ENCODE results near the gene BICDL1.
"Not testable (repeated sequence)": the region's sequence is repeated elsewhere in the genome, so short reads cannot be mapped to it uniquely, and the experiment has no call there.

BICDL1 gene

DNA sequence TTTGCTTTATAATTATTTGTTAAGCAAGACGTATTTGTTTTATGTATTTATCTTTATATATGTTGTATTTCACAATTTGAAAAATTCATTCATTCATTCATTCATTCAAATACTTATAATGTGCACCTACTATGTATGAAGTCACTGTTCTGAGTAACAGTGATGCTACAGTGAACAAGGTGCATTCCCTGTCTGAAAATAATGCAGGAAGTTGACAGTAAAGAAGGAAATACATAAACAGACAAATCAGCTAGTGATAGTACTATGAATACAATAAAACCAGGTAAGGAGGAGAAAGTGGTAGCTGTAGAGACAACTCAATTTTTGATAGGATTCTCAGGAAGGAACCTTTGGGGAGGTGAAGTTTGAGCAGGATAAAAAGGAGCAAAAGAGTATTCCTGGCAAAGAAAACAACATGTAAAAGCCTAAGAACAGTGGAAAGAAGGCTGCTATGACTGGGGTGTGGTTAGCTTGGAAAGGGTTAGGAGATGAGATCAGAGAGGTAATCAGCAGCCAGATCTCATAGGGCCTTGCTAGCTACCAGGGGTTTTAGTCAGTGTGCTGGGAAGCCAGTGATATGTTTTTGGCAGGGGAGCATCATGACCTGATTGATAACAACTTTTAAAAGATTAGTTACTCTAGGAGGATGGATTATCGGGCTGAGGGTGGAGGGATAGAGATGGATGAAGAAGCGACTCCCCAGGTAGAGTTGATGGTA lies 17.4 kb downstream of the BICDL1 start:
- no peak for DNase-seq (ENCODE audit: low spot score)

DNA sequence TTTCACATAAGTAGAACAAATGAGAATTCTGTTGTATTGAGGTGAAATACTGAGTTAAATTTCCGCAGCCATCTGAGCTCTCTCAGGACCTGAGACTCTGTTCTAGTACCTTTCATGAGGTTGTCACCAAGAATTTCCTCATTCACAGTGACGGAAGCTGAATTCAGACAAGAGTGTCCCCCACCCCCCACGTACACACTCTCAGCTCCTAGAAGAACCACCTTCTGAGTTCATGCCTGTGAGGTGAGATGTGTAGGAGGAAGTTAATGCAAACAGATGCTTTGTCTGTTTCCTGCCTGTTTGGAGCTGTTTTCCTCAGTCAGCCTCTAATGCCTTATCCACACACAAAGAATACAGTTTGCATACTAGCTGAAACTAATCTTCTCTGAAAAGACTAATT lies 18.2 kb downstream of the BICDL1 start:
- no peak for DNase-seq (ENCODE audit: low spot score)

DNA sequence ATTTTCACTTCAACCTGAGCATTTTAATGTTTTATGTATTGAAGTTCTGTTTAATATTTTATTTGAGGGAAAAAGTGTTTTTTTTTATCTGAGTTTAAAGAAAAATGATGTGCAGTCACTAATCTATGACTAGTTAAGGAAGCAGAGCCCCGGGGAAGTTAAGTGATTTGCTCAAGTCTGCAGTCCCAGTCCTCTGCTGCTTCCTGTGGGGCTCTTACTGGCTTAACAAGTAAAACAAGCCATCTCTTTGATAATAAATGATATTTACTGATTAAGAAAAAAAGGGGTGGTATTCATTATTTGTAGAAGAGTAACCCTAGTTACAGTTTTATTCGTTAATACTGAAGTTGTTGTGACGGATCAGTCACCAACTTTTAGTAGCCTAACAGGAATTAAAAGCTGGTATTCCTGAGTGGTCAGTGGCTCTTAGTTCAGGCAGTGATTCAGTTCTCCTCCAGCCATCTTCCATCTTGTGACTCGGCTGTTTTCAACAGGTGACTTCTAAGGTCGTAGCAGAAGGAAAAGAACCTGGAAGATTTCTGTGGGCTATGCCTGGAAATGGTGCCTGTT lies 21.7 kb downstream of the BICDL1 start:
- no peak for DNase-seq (ENCODE audit: low spot score)

DNA sequence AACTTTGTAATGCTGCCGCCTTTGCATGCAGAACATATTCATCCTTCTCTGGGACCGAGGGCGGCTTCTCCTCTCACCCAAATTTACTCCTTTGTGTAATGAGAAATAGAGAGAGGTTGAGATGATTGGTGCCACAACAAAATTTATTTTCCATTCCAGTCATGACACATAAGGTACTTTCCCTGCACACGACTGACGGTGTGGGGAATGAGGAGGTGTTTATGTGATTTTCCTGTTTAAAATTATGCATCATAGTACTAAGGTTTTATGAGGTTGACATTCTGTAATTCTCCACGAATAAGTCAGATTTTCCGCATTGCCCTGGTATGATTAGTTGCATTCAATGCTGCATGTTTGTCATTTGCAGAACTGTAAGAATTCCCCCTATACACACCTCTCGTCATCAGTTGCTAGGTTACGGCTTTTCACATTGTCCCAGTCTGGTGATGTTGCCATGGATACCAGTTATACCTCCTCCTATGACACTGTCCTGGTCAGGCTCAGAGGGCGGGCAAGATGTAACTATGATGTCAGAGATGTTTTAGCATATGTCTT lies 23.1 kb downstream of the BICDL1 start:
- DNase-seq (ENCODE audit: low spot score), result no peak

DNA sequence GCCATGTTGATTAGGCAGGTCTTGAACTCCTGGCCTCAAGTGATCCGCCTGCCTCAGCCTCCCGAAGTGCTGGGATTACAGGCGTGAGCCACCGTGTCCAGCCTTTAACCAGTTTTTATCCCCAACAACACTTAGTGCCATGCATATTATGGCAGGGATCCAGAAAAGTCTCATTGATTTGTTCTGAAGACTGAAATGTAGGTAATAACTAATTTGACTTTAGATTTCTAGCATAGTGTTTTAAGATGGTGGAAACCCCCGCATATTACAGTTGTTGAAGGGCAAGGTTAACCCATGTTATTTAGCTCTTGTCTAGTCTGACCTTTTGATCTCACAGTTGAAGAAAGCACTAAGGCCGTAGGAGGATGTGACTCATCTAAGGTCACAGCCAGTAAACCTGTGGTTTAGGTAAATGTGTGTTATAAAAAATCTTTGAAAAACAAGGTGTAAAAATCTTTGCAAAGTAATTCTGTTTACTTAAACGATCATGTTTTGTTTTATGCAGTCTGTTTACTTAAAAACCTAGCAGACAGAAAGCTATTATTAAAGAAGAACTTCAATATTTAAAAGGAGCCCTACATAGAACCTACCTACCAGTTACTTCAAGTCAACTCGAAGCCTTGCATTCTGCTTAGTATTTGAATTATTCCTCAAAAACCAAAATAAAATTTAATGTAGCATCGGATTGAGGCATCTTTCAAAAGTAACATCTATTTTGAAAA lies 24.8 kb downstream of the BICDL1 start:
- no peak for DNase-seq (ENCODE audit: low spot score)

DNA sequence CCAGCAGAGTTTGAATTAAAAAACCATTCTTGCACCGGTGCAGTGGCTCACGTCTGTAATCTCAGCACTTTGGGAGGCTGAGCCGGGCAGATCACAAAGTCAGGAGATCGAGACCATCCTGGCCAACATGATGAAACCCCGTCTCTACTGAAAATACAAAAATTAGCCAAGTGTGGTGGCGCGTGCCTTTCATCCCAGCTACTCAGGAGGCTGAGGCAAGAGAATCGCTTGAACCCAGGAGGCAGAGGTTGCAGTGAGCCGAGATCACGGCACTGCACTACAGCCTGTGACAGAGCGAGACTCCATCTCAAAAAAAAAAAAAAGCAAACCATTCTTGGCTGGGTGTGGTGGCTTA lies 25.3 kb downstream of the BICDL1 start:
- not testable (repeated sequence) for DNase-seq (ENCODE audit: low spot score)

DNA sequence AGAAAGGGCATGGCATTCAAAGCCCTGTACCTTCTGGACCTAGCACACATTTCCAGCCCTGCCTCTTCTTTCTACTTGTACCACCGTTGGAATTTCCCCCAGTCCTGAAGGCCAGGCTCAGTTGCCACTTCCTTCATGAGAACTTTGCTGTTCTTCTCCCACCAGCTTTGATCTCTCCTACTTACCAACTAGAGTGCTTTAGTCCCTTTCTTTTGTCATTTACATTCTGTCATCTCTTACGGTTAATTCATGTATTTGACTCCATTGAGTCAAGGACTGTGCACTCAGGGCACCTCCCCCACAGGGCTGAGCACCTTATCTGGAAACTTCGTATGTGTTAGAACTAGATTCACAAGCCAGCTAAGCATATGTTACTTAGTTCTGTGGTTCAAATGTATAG lies 26.3 kb downstream of the BICDL1 start:
- no peak for DNase-seq (ENCODE audit: low spot score)

DNA sequence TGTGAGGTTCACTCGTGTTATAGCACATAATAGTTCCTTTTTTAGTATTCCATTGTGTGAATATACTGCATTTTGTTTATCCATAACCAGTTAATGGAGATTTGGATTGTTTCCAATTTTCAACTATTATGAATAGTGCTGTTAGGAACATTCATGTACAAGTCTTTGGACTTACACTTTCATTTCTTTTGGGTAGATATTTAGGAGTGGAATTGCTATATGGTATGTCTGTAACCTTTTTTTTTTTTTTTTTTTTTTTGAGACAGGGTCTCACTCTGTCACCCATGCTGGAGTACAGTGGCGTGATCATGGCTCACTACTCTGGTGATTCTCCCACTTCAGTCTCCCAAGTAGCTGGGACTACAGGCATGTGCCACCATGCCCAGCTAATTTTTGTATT lies 27.2 kb downstream of the BICDL1 start:
- not testable (repeated sequence) for DNase-seq (ENCODE audit: low spot score)

DNA sequence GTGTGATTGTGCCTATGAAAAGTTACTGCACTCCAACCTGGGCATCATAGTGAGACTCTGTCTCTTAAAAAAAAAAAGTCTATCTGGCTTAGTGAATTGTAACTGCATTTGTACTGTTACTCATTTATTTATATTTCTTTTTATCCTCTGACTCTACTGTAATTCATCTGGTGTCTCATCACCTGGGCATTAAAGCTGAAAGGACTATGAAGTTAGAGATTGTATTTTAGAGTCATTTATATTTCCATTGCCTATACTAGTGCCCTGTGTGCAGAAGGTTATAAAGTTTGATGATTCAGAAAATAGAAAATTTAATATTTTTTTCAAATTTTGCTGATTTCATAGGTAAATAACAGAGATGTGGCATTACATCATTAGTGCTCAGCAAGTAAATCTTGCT lies 30.2 kb downstream of the BICDL1 start:
- no peak for DNase-seq (ENCODE audit: low spot score)

DNA sequence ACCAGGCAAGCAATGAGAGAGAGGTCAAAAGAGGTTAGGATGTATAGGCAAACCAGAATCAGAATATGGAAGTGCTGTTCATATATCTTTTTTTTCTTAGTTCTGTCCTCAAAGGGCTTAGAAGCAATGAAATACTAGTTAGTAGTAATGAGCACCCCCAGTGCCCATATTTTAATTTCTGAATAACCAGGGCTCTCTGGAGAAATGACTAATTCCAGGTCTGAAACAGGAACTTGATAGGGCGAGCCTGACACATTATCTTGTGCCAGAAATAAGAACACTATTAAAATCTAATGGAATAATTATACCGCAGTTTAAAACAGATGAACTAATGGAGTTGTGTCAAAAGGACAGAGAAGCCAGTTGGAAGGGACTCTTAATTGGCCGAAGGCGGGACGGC lies 30.9 kb downstream of the BICDL1 start:
- DNase-seq (ENCODE audit: low spot score), result no peak

DNA sequence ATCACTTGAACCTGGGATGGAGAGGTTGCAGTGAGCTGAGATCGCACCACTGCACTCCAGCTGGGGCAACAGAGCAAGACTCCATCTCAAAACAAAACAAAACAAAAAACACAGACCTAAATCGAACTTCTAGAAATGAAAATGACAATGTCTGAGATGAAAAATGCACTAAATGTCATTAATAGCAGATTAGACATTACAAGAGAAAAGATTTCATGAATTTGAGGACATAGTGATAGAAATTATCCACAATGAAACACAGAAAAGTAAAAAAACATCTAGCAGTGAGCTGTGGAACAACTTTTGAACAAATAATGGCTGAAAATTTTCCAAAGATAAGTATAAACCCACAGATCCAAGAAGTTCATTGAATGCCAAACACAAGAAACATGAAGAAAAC lies 35.2 kb downstream of the BICDL1 start:
- DNase-seq (ENCODE audit: low spot score), result no peak

DNA sequence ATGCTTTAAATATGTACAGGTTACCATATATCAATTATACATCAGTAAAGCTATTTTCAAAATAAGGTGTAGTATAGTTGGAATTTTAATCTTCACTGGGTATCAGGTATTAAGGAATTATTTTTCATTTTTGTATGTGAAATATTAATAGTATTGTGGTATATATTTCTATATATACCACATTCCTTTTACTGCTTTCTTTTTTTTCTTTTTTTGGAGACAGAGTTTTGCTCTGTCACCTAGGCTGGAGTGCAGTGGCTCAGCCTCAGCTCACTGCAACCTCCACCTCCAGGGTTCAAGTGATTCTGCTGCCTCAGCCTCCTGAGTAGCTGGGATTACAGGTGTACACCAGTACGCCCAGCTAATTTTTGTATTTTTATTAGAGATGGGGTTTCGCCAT lies 36.6 kb downstream of the BICDL1 start:
- no peak for DNase-seq (ENCODE audit: low spot score)

DNA sequence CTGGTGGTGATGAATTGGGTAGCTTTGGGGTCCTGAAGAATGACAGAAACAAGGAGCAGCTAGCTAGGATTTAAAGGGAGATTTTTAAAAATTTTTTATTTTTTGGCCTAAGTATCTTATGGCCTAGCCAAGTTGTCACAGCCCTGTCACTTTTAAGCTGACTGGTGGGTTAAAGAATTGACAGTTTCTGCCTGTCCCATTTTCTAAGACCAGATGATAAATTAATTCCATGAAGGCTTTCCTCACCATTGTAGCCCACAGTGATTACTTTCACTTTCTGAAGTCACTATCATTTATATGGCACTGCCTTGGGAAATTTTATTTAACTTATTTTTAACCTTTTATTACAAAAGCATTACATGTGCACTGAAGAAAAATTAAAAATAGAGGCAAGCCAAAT lies 43.2 kb downstream of the BICDL1 start:
- no peak for DNase-seq (ENCODE audit: low spot score)

DNA sequence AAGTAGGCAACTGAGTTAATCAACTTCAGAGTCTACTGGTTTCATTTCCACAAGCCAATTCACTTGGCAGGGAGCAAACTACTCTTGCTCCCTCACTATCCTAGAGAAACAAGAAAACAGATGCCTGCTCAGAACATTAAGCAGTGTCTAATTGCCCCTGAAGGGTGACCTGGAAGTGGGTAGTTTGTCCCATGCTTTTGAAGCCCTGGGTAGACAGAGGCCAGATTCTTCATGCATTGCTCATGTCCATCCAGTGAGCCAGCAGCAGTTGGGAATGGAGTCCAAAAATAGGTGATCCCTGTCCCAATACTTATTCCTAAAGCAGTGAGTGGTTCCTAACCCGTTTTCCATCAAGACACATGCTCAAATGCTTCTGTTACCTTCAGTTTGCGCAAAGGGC lies 48.8 kb downstream of the BICDL1 start:
- no peak for DNase-seq (ENCODE audit: low spot score)

DNA sequence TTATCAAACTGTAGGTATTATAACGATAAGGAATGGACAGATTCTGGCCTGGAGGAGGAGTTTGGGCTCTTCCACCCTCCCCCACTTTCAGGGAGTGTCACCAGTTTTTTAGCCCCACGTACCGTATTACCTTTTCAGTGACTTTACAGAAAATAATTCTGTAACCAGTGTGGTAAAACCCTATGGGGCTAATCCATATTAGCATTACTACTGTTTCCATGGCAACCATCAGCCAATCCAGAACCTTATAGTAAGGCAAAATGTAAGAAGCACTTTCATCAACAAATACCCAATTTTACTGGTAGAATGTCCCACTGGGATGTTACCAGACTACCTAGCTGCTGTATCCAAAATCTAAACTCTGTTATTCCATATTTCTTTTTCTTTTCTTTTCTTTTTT lies 50.7 kb downstream of the BICDL1 start:
- no peak for DNase-seq (ENCODE audit: low spot score)

DNA sequence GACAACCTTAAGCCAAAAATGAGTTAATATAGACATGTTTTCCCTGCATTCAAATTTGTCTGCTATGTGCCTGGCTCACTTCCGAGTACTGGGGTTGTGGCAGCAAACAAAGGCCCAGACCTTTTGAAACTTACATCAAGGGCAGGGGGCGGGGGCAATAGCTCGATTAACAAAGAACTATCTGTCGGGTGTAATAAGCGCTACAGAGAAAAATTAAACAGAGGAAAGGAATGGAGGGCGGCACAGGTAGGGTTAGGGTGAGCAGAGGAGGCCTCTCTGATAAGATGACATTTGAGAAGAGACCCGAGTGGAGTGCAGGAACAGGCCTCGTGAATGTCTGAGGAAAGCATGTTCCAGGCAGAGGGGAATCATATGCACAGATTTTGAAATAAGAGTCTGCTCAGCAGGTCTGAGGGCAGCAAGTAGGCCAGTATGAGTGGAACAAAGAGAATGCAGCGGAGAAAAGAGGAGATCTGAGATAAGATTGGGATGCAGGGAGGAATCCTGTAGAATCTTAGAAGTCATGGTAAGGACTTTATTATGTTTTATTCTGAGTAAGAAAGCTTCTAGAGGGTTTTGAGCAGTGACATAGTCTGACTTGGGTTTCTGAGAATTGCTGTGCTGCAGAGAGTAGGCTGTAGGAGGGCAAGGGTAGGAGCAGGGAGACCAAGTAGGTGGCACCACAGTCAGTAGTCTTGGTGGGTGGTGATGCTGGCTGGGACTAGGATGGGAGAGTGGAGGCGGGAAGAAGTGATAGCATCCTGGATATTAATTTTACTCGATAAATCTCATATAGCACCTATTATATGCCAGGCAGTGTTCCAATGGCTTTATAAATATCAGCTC lies 52.6 kb downstream of the BICDL1 start:
- DNase-seq (ENCODE audit: low spot score), result no peak

DNA sequence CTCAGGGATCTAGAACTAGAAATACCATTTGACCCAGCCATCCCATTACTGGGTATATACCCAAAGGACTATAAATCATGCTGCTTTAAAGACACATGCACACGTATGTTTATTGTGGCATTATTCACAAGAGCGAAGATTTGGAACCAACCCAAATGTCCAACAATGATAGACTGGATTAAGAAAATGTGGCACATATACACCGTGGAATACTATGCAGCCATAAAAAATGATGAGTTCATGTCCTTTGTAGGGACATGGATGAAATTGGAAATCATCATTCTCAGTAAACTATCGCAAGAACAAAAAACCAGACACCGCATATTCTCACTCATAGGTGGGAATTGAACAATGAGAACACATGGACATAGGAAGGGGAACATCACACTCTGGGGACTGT lies 56.3 kb downstream of the BICDL1 start:
- not testable (repeated sequence) for DNase-seq (ENCODE audit: low spot score)

DNA sequence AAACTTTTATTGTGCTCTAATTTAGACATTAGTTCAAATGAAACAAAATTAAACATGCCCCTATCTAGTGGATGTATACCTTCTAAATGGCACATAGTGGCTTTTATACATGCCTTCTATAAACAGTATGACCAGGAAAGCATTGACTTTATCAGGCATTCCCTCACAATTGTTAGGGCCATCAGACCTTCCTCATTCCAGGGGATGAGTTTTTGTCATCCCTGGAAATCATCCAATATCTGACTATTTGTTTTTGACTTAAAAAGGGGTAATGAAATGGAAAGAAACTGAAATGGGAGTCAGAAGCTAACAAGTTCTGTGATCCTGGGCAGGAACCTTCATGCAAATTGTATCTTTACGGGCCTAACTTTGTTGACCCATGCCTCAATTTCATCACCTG lies 58.0 kb downstream of the BICDL1 start:
- no peak for DNase-seq (ENCODE audit: low spot score)

DNA sequence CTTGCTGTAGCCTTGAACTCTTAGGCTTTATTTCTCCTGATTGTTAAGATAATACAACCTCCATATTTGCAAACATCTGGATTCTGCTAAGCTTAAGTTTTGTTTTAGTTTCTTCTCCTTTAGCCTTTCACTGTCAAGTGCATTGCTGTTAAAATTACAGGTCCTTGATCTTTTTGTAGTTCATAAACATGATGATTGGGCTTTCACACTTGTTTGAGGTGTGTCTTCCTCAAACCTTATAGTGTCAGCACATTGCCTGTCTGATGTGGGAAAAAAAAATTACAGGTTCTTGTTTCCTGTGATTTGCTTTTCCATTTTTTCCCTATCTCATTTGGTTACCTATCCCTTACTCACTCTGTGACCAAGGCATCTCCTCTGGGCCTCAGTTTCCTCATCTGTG lies 59.2 kb downstream of the BICDL1 start:
- DNase-seq (ENCODE audit: low spot score), result no peak

DNA sequence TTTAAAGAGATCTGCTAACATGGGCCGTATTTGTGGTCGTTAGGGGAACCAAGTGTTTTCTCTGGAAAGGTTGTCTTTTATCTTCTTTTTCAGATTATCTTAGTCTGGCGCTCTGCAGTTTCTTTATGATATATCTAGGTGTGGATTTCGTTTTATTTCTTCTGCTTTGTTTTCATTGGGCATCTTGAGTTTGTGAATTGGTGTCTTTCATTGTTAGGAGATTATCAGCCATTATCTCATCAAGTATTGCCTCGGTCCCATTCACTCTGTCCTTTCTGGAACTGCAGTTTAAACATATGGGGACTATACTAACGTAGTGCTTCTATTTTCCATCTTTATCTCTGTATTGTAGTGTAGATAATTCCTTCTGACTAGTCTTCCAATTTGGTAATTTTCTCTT lies 60.4 kb downstream of the BICDL1 start:
- no peak for DNase-seq (ENCODE audit: low spot score)

DNA sequence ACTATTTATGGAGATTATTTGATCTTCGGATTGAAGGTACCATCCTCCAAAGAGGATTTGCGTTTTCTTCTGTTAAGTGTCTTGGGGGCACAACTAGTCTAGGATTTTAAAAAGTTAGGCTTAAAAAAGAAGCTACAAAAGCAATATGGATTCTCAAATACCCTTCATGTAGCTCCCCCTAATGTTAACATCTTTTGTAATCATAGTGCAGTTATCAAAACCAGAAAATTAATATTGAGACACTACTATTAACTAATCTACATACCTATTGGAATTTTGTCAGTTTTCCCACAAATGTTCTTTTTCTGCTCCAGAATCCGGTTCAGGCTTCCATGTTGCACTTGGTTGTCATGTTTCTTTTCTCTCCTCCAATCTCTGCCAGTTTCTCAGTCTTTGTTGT lies 62.5 kb downstream of the BICDL1 start:
- no peak for DNase-seq (ENCODE audit: low spot score)

DNA sequence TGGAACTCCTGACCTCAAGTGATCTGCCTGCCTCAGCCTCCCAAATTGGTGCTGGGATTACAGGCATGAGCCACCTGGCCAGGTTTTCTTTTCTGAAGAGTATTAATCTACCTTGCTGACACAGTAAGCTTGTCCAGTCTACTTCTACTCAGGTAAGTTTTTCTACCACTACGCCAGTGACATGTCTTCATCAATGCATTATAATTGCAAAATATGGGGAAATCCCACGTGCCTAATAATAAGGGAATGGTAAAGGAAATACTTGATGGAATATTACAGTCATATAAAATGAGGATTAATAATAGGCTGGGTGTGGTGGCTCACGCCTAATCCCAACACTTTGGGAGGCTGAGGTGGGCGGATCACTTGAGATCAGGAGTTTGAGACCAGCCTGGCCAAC lies 65.3 kb downstream of the BICDL1 start:
- no peak for DNase-seq (ENCODE audit: low spot score)
